HG03196 (cell line): ENCODE results near the gene LMBRD2.

Source experiments
- ATAC-seq: cut with Tn5 transposase; IDR thresholded peaks from one replicate; pipeline ENCODE4 v1.9.1; 2021; ENCODE audit not compliant: unreplicated experiment

LMBRD2 gene

GRCh38 chr5:36055984-36056383, 95.7 kb downstream of the LMBRD2 start:
- ATAC-seq: no peak

GRCh38 chr5:36054647-36055046, 97.0 kb downstream of the LMBRD2 start:
- no peak for ATAC-seq

DNA sequence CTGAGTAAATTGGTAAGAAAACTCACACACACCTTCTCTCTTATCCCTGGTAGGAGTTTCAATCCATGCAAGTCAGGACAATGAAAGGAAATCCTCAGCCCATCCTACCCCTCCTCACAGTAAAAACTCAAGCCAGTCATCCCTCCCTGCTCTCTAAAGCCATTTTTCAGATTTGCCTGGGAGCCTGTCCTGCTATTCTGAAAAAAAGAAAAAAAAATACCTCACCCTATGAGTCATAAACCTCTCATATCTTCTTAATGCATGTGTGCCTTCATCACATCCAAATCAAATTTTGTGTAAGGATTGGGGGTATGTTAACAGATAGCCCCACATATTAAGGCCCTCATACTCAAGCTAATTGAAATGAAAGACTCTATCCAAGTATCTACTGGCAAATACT, 99.1 kb downstream of the LMBRD2 start:
- no peak for ATAC-seq

DNA sequence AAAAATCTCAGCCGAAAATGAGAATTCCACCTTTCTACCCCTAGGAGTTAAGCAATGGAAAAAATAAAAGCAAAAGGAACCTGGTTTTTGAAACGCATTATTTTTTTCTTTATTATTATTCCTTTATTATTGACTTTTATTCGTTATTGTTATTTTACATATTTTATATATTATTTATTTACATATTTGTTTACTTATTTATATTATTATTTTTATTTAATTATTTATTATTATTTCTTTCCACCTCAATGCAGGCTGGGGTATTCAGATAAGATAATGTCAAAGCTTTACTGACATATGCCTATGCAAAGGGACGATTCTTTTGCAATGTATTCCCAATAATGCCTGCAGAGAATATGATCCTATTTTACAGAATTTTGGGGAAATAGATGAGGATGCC, 101.7 kb downstream of the LMBRD2 start:
- no peak for ATAC-seq
